NCI-H69 (cell line): ENCODE results near the gene ALG12.
"Not testable (repeated sequence)": the region's sequence is repeated elsewhere in the genome, so short reads cannot be mapped to it uniquely, and the experiment has no call there.

ENCODE experiments used
- DNase-seq: peaks from one replicate; lab custom pipeline; 2025; lab: John Stamatoyannopoulos, UW

ALG12 gene

GRCh38 chr22:49866134-49866533 is 52.1 kb downstream of the ALG12 start:
- no peak for DNase-seq

GRCh38 chr22:49865156-49865555 is 53.1 kb downstream of the ALG12 start:
- no peak for DNase-seq

- no peak for DNase-seq
These were observed 54.3 kb downstream of the ALG12 start for GRCh38 chr22:49863931-49864330.

GRCh38 chr22:49862496-49862776 is 55.8 kb downstream of the ALG12 start:
- DNase-seq, result no peak

- peak; percentile 10 for DNase-seq
These were observed 56.4 kb downstream of the ALG12 start for GRCh38 chr22:49861642-49862495.

- no peak for DNase-seq
These were observed 59.4 kb downstream of the ALG12 start for GRCh38 chr22:49858827-49859226.

GRCh38 chr22:49856766-49857618 is 61.2 kb downstream of the ALG12 start:
- DNase-seq, result no peak

GRCh38 chr22:49856343-49856742 is 61.9 kb downstream of the ALG12 start:
- no peak for DNase-seq

GRCh38 chr22:49855251-49855911 is 62.9 kb downstream of the ALG12 start:
- peak; percentile 15 for DNase-seq

- peak; percentile 73 for DNase-seq
These were observed 64.0 kb downstream of the ALG12 start for GRCh38 chr22:49853981-49854831.

GRCh38 chr22:49852898-49853894 is 65.0 kb downstream of the ALG12 start, which contains the start of gene ZBED4:
Gene ZBED4, plus strand, starts transcription at chr22:49853844. Its CDS starts 29,819 bp downstream, at chr22:49883663.
- DNase-seq, result peak; percentile 98

GRCh38 chr22:49852568-49852897 is 65.7 kb downstream of the ALG12 start:
- not testable (repeated sequence) for DNase-seq

- DNase-seq, result no peak
These were observed 67.1 kb downstream of the ALG12 start for GRCh38 chr22:49850959-49851802.
